ENCODE data around the gene ILDR2.

ILDR2 gene

GRCh38 chr1:166969074-166969677 lies 6.2 kb downstream of the ILDR2 start:
- DNase-seq: no peak

GRCh38 chr1:166960858-166961474 lies 14.4 kb downstream of the ILDR2 start:
- DNase-seq: no peak

- no peak for DNase-seq
These were observed 18.5 kb downstream of the ILDR2 start for GRCh38 chr1:166956872-166957271.

- no peak for DNase-seq
These were observed 19.1 kb downstream of the ILDR2 start for GRCh38 chr1:166956057-166956850.

- no peak for DNase-seq
These were observed 21.8 kb downstream of the ILDR2 start for GRCh38 chr1:166953491-166953890.

GRCh38 chr1:166952002-166952746 lies 23.2 kb downstream of the ILDR2 start:
- no peak for DNase-seq

GRCh38 chr1:166951050-166951449 lies 24.3 kb downstream of the ILDR2 start:
- DNase-seq: no peak

GRCh38 chr1:166950156-166950555 lies 25.2 kb downstream of the ILDR2 start:
- peak; percentile 5 for DNase-seq

- no peak for DNase-seq
These were observed 26.4 kb downstream of the ILDR2 start for GRCh38 chr1:166948856-166949350.

GRCh38 chr1:166947398-166948043 lies 27.8 kb downstream of the ILDR2 start:
- peak; percentile 61 for DNase-seq

GRCh38 chr1:166944186-166944967 lies 31.0 kb downstream of the ILDR2 start:
- DNase-seq: no peak

GRCh38 chr1:166939741-166940375 lies 35.5 kb downstream of the ILDR2 start:
- DNase-seq: no peak

- no peak for DNase-seq
These were observed 37.4 kb downstream of the ILDR2 start for GRCh38 chr1:166937962-166938361.

- no peak for DNase-seq
These were observed 38.0 kb downstream of the ILDR2 start for GRCh38 chr1:166937329-166937728.

GRCh38 chr1:166933633-166934032 lies 41.7 kb downstream of the ILDR2 start:
- no peak for DNase-seq

GRCh38 chr1:166933140-166933539 lies 42.2 kb downstream of the ILDR2 start:
- no peak for DNase-seq

GRCh38 chr1:166929911-166930310 lies 45.4 kb downstream of the ILDR2 start:
- no peak for DNase-seq

- no peak for DNase-seq
These were observed 47.6 kb downstream of the ILDR2 start for GRCh38 chr1:166927701-166928100.

- no peak for DNase-seq
These were observed 49.4 kb downstream of the ILDR2 start for GRCh38 chr1:166925810-166926478.

- DNase-seq: no peak
These were observed 50.4 kb downstream of the ILDR2 start for GRCh38 chr1:166924823-166925541.

All from NCI-H2227 treated with DMSO at 0.1 percent for 48 hours (cell line).